Measurements from ENCODE around the gene MAX. TPM values are rescaled to one million over a fixed set of nuclear protein-coding genes. Genes with fewer than 3 reads are reported as not detected.

The MAX gene
- polyA plus RNA-seq, 1 experiment = 57.3 TPM

GRCh38 chr14:65144170-65144569 is 41.9 kb upstream of the MAX start:
- Histone ChIP-seq H3K36me3 (ENCODE audit: control insufficient read depth, insufficient read depth, low read length) (no peaks in the 10 kb centered on the region), H3K4me3 (ENCODE audit: low read depth, low read length) (no peak overlapping the region), H3K27me3 (ENCODE audit: control insufficient read depth, insufficient read depth, low read length) (peaks cover 27% of the 10 kb centered on the region)
- no peak for DNase-seq (ENCODE audit: low read depth)
- POLR2A ChIA-PET = no interaction called here
- CTCF ChIA-PET = no interaction called here
- no peak for TF ChIP-seq CTCF (IDR thresholded peaks at IDR 0.05; ENCODE audit: insufficient read depth, low read depth, low read length)

- H3K4me3 ChIP-seq (ENCODE audit: low read depth, low read length) = no peak overlapping the region
- H3K36me3 ChIP-seq (ENCODE audit: control insufficient read depth, insufficient read depth, low read length) = no peaks in the 10 kb centered on the region
- peaks cover 24% of the 10 kb centered on the region for H3K27me3 ChIP-seq (ENCODE audit: control insufficient read depth, insufficient read depth, low read length)
- TF ChIP-seq CTCF (IDR thresholded peaks at IDR 0.05; ENCODE audit: insufficient read depth, low read depth, low read length) = no peak
- DNase-seq (ENCODE audit: low read depth) = no peak
- ChIA-PET POLR2A (no interaction called here), CTCF (interaction anchor here (0.7 kb wide), 1 partner anchor 12 kb away, joined by 3 read pairs; no protein-coding TSS in a partner anchor)
Measured at GRCh38 chr14:65142914-65143625, 40.8 kb upstream of the MAX start.

GRCh38 chr14:65142429-65142828 is 40.1 kb upstream of the MAX start:
- no peak for TF ChIP-seq CTCF (IDR thresholded peaks at IDR 0.05; ENCODE audit: insufficient read depth, low read depth, low read length)
- CTCF ChIA-PET = interaction anchor here (0.7 kb wide), 1 partner anchor 12 kb away, joined by 3 read pairs; no protein-coding TSS in a partner anchor
- DNase-seq (ENCODE audit: low read depth) = no peak
- Histone ChIP-seq H3K27me3 (ENCODE audit: control insufficient read depth, insufficient read depth, low read length) (peaks cover 24% of the 10 kb centered on the region), H3K4me3 (ENCODE audit: low read depth, low read length) (no peak overlapping the region), H3K36me3 (ENCODE audit: control insufficient read depth, insufficient read depth, low read length) (no peaks in the 10 kb centered on the region)
- POLR2A ChIA-PET = no interaction called here

GRCh38 chr14:65141523-65141922 is 39.2 kb upstream of the MAX start:
- CTCF ChIA-PET = no interaction called here
- Histone ChIP-seq H3K36me3 (ENCODE audit: control insufficient read depth, insufficient read depth, low read length) (no peaks in the 10 kb centered on the region), H3K27me3 (ENCODE audit: control insufficient read depth, insufficient read depth, low read length) (peaks cover 24% of the 10 kb centered on the region), H3K4me3 (ENCODE audit: low read depth, low read length) (no peak overlapping the region)
- DNase-seq (ENCODE audit: low read depth) = no peak
- no peak for TF ChIP-seq CTCF (IDR thresholded peaks at IDR 0.05; ENCODE audit: insufficient read depth, low read depth, low read length)
- POLR2A ChIA-PET = no interaction called here

GRCh38 chr14:65137648-65138307 is 35.5 kb upstream of the MAX start:
- Histone ChIP-seq H3K27me3 (ENCODE audit: control insufficient read depth, insufficient read depth, low read length) (peaks cover 9% of the 10 kb centered on the region), H3K4me3 (ENCODE audit: low read depth, low read length) (no peak overlapping the region), H3K36me3 (ENCODE audit: control insufficient read depth, insufficient read depth, low read length) (no peaks in the 10 kb centered on the region)
- DNase-seq (ENCODE audit: low read depth) = no peak
- CTCF ChIA-PET = interaction anchor here (0.7 kb wide), 1 partner anchor 1870 kb away, joined by 3 read pairs; no protein-coding TSS in a partner anchor
- POLR2A ChIA-PET = no interaction called here
- TF ChIP-seq CTCF (IDR thresholded peaks at IDR 0.05; ENCODE audit: insufficient read depth, low read depth, low read length) = no peak

Data from BJ (cell line).